Measurements from ENCODE around the gene OR4E1. TPM values are rescaled to one million over a fixed set of nuclear protein-coding genes. Genes with fewer than 3 reads are reported as not detected.

Gene OR4E1
- total and polyA plus RNA-seq, 4 donors: not detected

DNA sequence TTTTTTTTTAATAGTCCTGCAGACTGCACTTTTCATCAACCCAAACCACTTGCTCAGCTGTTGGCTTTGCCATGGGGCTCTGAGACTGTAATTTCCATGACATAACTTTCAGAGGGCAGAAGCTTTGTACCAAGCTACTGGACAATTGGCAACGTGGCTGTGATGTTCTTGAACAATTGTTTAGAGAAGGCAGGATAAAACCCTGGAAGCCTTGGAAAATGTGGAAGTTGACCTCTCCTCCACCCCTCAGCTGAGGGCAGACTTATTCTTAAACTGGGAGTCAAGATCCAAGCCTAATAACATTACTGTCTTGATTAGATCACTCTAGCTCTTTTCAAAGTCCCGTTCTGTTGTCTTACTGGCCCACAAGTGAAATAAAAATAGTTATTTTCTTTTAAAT lies 2.2 kb downstream of the OR4E1 start:
- intact Hi-C loops (cut with DNase I): no loop called here
- no peak for DNase-seq
- Histone ChIP-seq H3K9me3 (ENCODE audit: control insufficient read depth, low read length) (no peaks in the 10 kb centered on the region), H3K27ac (ENCODE audit: low read depth in 1 of 2, low read length in 2 of 2) (no peak overlapping the region), H3K36me3 (ENCODE audit: control insufficient read depth in 1 of 2, insufficient read depth in 2 of 2, low read length in 1 of 2) (no peaks in the 10 kb centered on the region), H3K27me3 (ENCODE audit: control insufficient read depth in 1 of 2, insufficient read depth in 2 of 2, low read length in 1 of 2) (no peaks in the 10 kb centered on the region), H3K4me1 (ENCODE audit: control insufficient read depth in 1 of 2, insufficient read depth in 2 of 2, low read length in 2 of 2) (no peaks in the 10 kb centered on the region), H3K4me3 (ENCODE audit: low read length in 2 of 2) (no peak overlapping the region)
- no peak for ATAC-seq (ENCODE audit: low FRiP score)
- WGBS, 2 donors: 38 to 45% methylated on average over 2 of the region's 2 CpGs

DNA sequence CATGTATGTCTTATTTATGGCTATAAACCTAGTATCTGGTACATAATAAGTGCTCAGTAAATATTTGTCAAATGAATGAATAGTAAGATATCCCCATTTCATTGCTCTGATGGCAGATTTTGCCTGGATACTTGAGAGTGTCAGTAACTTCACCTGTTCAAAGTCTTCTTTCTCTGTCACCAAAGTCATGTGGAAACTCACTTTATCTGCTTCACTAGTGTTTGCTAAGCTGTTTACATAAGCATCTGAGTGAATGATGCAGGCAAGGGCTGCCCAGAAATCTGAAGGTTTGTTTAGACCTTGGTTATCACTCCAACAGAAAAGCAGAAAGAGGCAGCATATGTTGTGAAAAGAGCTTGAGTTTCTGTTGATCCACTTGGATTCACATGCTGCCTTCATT lies 4.3 kb downstream of the OR4E1 start:
- Histone ChIP-seq H3K36me3 (ENCODE audit: control insufficient read depth in 1 of 2, insufficient read depth in 2 of 2, low read length in 1 of 2) (no peaks in the 10 kb centered on the region), H3K4me1 (ENCODE audit: control insufficient read depth in 1 of 2, insufficient read depth in 2 of 2, low read length in 2 of 2) (no peaks in the 10 kb centered on the region), H3K27ac (ENCODE audit: low read depth in 1 of 2, low read length in 2 of 2) (no peak overlapping the region), H3K27me3 (ENCODE audit: control insufficient read depth in 1 of 2, insufficient read depth in 2 of 2, low read length in 1 of 2) (no peaks in the 10 kb centered on the region), H3K9me3 (ENCODE audit: control insufficient read depth, low read length) (no peaks in the 10 kb centered on the region), H3K4me3 (ENCODE audit: low read length in 2 of 2) (no peak overlapping the region)
- ATAC-seq (ENCODE audit: low FRiP score) (no peak), DNase-seq (no peak)
- intact Hi-C loops (cut with DNase I): no loop called here

GRCh38 chr14:21668377-21668776 lies 5.2 kb downstream of the OR4E1 start:
- ATAC-seq (ENCODE audit: low FRiP score) (no peak), DNase-seq (no peak)
- Histone ChIP-seq H3K27me3 (ENCODE audit: control insufficient read depth in 1 of 2, insufficient read depth in 2 of 2, low read length in 1 of 2) (no peaks in the 10 kb centered on the region), H3K36me3 (ENCODE audit: control insufficient read depth in 1 of 2, insufficient read depth in 2 of 2, low read length in 1 of 2) (no peaks in the 10 kb centered on the region), H3K27ac (ENCODE audit: low read depth in 1 of 2, low read length in 2 of 2) (no peak overlapping the region), H3K4me1 (ENCODE audit: control insufficient read depth in 1 of 2, insufficient read depth in 2 of 2, low read length in 2 of 2) (no peaks in the 10 kb centered on the region), H3K9me3 (ENCODE audit: control insufficient read depth, low read length) (peaks cover 1% of the 10 kb centered on the region), H3K4me3 (ENCODE audit: low read length in 2 of 2) (no peak overlapping the region)
- 68 to 76% methylated on average over 3 of the region's 3 CpGs for WGBS, 2 donors
- intact Hi-C loops (cut with DNase I): no loop called here

- intact Hi-C loops (cut with DNase I): no loop called here
- Histone ChIP-seq H3K27ac (ENCODE audit: low read depth in 1 of 2, low read length in 2 of 2) (no peak overlapping the region), H3K9me3 (ENCODE audit: control insufficient read depth, low read length) (no peaks in the 10 kb centered on the region), H3K4me3 (ENCODE audit: low read length in 2 of 2) (no peak overlapping the region), H3K27me3 (ENCODE audit: control insufficient read depth in 1 of 2, insufficient read depth in 2 of 2, low read length in 1 of 2) (no peaks in the 10 kb centered on the region), H3K4me1 (ENCODE audit: control insufficient read depth in 1 of 2, insufficient read depth in 2 of 2, low read length in 2 of 2) (no peaks in the 10 kb centered on the region), H3K36me3 (ENCODE audit: control insufficient read depth in 1 of 2, insufficient read depth in 2 of 2, low read length in 1 of 2) (no peaks in the 10 kb centered on the region)
- ATAC-seq (ENCODE audit: low FRiP score) (no peak), DNase-seq (no peak)
- WGBS, 2 donors: 38 to 92% methylated on average over 1 of the region's 1 CpG
These were observed 16.6 kb downstream of the OR4E1 start for GRCh38 chr14:21656980-21657379.

GRCh38 chr14:21654215-21654614 lies 19.4 kb downstream of the OR4E1 start:
- no peaks in the 10 kb centered on the region for H3K4me1 ChIP-seq (ENCODE audit: control insufficient read depth in 1 of 2, insufficient read depth in 2 of 2, low read length in 2 of 2)
- no peaks in the 10 kb centered on the region for H3K27me3 ChIP-seq (ENCODE audit: control insufficient read depth in 1 of 2, insufficient read depth in 2 of 2, low read length in 1 of 2)
- no peak for ATAC-seq (ENCODE audit: low FRiP score)
- no peak for DNase-seq
- 92% methylated on average over 5 of the region's 5 CpGs for WGBS, 2 donors
- intact Hi-C loops (cut with DNase I): no loop called here
- no peak overlapping the region for H3K27ac ChIP-seq (ENCODE audit: low read depth in 1 of 2, low read length in 2 of 2)
- peaks cover 1% of the 10 kb centered on the region for H3K9me3 ChIP-seq (ENCODE audit: control insufficient read depth, low read length)
- no peak overlapping the region for H3K4me3 ChIP-seq (ENCODE audit: low read length in 2 of 2)
- H3K36me3 ChIP-seq (ENCODE audit: control insufficient read depth in 1 of 2, insufficient read depth in 2 of 2, low read length in 1 of 2): no peaks in the 10 kb centered on the region

DNA sequence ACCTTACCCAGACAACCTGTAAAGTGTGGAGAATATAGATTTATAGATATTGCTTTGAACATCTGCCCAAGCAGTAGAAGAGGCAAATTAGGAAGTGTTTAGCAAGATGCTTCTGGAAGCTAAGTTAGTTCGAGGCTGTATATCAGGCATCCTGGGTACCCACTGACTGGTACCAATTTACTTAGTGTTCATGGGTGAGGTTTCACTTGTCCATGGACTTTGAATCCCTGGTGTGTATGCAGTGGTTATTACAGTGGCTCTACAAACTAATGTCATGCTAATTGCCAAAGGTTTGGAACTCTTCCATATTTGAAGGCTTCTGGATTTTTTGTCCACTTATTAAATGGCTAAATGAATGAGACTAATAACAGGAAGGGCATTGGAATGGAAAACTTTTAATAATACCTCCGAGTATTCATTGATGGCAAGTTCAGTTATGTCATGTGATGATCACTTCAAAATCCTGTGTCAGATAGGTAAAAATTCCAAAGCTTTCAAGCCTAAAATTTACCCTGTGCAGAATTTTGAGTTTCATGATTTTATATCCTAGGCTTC lies 20.2 kb downstream of the OR4E1 start, which contains the start of gene OR4E2:
Gene OR4E2 (plus strand): TSS at position 505 of the 555 bp plus-strand sequence. CDS start 11,248 bp downstream, outside the sequence.
- intact Hi-C loops (cut with DNase I): no loop called here
- DNase-seq (no peak), ATAC-seq (ENCODE audit: low FRiP score) (no peak)
- H3K27me3 ChIP-seq (ENCODE audit: control insufficient read depth in 1 of 2, insufficient read depth in 2 of 2, low read length in 1 of 2): no peaks in the 10 kb centered on the region
- H3K36me3 ChIP-seq (ENCODE audit: control insufficient read depth in 1 of 2, insufficient read depth in 2 of 2, low read length in 1 of 2): no peaks in the 10 kb centered on the region
- no peak within 1 kb of the TSS for H3K4me3 ChIP-seq (ENCODE audit: low read length in 2 of 2)
- WGBS, 2 donors: 77% methylated on average over 2 of the region's 2 CpGs
- peaks cover 1% of the 10 kb centered on the region for H3K9me3 ChIP-seq (ENCODE audit: control insufficient read depth, low read length)
- no peak within 1 kb of the TSS for H3K27ac ChIP-seq (ENCODE audit: low read depth in 1 of 2, low read length in 2 of 2)
- no peaks in the 10 kb centered on the region for H3K4me1 ChIP-seq (ENCODE audit: control insufficient read depth in 1 of 2, insufficient read depth in 2 of 2, low read length in 2 of 2)

GRCh38 chr14:21652209-21652808 lies 21.3 kb downstream of the OR4E1 start:
- 46 to 63% methylated on average over 1 of the region's 1 CpG for WGBS, 2 donors
- peaks cover 1% of the 10 kb centered on the region for H3K9me3 ChIP-seq (ENCODE audit: control insufficient read depth, low read length)
- no peaks in the 10 kb centered on the region for H3K36me3 ChIP-seq (ENCODE audit: control insufficient read depth in 1 of 2, insufficient read depth in 2 of 2, low read length in 1 of 2)
- ATAC-seq (ENCODE audit: low FRiP score): no peak
- no peaks in the 10 kb centered on the region for H3K4me1 ChIP-seq (ENCODE audit: control insufficient read depth in 1 of 2, insufficient read depth in 2 of 2, low read length in 2 of 2)
- H3K27me3 ChIP-seq (ENCODE audit: control insufficient read depth in 1 of 2, insufficient read depth in 2 of 2, low read length in 1 of 2): no peaks in the 10 kb centered on the region
- DNase-seq: no peak
- H3K4me3 ChIP-seq (ENCODE audit: low read length in 2 of 2): no peak overlapping the region
- intact Hi-C loops (cut with DNase I): no loop called here
- H3K27ac ChIP-seq (ENCODE audit: low read depth in 1 of 2, low read length in 2 of 2): no peak overlapping the region

GRCh38 chr14:21647380-21647779 lies 26.2 kb downstream of the OR4E1 start:
- Histone ChIP-seq H3K36me3 (ENCODE audit: control insufficient read depth in 1 of 2, insufficient read depth in 2 of 2, low read length in 1 of 2) (no peaks in the 10 kb centered on the region), H3K27me3 (ENCODE audit: control insufficient read depth in 1 of 2, insufficient read depth in 2 of 2, low read length in 1 of 2) (no peaks in the 10 kb centered on the region), H3K4me3 (ENCODE audit: low read length in 2 of 2) (no peak overlapping the region), H3K9me3 (ENCODE audit: control insufficient read depth, low read length) (peaks cover 1% of the 10 kb centered on the region), H3K4me1 (ENCODE audit: control insufficient read depth in 1 of 2, insufficient read depth in 2 of 2, low read length in 2 of 2) (no peaks in the 10 kb centered on the region), H3K27ac (ENCODE audit: low read depth in 1 of 2, low read length in 2 of 2) (no peak overlapping the region)
- no peak for DNase-seq
- no peak for ATAC-seq (ENCODE audit: low FRiP score)
- intact Hi-C loops (cut with DNase I): no loop called here

- H3K27me3 ChIP-seq (ENCODE audit: control insufficient read depth in 1 of 2, insufficient read depth in 2 of 2, low read length in 1 of 2): no peaks in the 10 kb centered on the region
- no peak overlapping the region for H3K4me3 ChIP-seq (ENCODE audit: low read length in 2 of 2)
- WGBS, 2 donors: 60 to 64% methylated on average over 5 of the region's 5 CpGs
- H3K9me3 ChIP-seq (ENCODE audit: control insufficient read depth, low read length): no peaks in the 10 kb centered on the region
- no peaks in the 10 kb centered on the region for H3K4me1 ChIP-seq (ENCODE audit: control insufficient read depth in 1 of 2, insufficient read depth in 2 of 2, low read length in 2 of 2)
- intact Hi-C loops (cut with DNase I): no loop called here
- DNase-seq (no peak), ATAC-seq (ENCODE audit: low FRiP score) (no peak)
- H3K27ac ChIP-seq (ENCODE audit: low read depth in 1 of 2, low read length in 2 of 2): no peak overlapping the region
- H3K36me3 ChIP-seq (ENCODE audit: control insufficient read depth in 1 of 2, insufficient read depth in 2 of 2, low read length in 1 of 2): no peaks in the 10 kb centered on the region
These were observed 30.2 kb downstream of the OR4E1 start for GRCh38 chr14:21643407-21643806.
